Measurements from ENCODE around the gene FDXR. TPM values are rescaled to one million over a fixed set of nuclear protein-coding genes. Genes with fewer than 3 reads are reported as not detected.

FDXR gene, protein sequence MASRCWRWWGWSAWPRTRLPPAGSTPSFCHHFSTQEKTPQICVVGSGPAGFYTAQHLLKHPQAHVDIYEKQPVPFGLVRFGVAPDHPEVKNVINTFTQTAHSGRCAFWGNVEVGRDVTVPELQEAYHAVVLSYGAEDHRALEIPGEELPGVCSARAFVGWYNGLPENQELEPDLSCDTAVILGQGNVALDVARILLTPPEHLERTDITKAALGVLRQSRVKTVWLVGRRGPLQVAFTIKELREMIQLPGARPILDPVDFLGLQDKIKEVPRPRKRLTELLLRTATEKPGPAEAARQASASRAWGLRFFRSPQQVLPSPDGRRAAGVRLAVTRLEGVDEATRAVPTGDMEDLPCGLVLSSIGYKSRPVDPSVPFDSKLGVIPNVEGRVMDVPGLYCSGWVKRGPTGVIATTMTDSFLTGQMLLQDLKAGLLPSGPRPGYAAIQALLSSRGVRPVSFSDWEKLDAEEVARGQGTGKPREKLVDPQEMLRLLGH
- total RNA-seq (10 to 100 TPM; 11.1 to 50.8 (median 43.4) TPM), polyA plus RNA-seq (10 to 100 TPM; 13.6 to 26.5 TPM)
- long read RNA-seq, donor 1, transcript FDXR-201 (12 exons, 1,875 nt), result major isoform, 158 of 287 reads
- long read RNA-seq, donor 1, partial matches to known transcripts, result 19 of 287 reads
- long read RNA-seq, donor 1, other reads (novel, unspliced or antisense), result 104 of 287 reads
- long read RNA-seq, donor 2, transcript FDXR-201 (12 exons, 1,875 nt), result major isoform, 19 of 30 reads
- long read RNA-seq, donor 2, partial matches to known transcripts, result 10 of 30 reads
- long read RNA-seq, donor 2, other reads (novel, unspliced or antisense), result 0 of 30 reads
- long read RNA-seq, donor 3, transcript FDXR-201 (12 exons, 1,875 nt), result major isoform, 49 of 107 reads
- long read RNA-seq, donor 3, partial matches to known transcripts, result 11 of 107 reads
- long read RNA-seq, donor 3, other reads (novel, unspliced or antisense), result 43 of 107 reads

DNA sequence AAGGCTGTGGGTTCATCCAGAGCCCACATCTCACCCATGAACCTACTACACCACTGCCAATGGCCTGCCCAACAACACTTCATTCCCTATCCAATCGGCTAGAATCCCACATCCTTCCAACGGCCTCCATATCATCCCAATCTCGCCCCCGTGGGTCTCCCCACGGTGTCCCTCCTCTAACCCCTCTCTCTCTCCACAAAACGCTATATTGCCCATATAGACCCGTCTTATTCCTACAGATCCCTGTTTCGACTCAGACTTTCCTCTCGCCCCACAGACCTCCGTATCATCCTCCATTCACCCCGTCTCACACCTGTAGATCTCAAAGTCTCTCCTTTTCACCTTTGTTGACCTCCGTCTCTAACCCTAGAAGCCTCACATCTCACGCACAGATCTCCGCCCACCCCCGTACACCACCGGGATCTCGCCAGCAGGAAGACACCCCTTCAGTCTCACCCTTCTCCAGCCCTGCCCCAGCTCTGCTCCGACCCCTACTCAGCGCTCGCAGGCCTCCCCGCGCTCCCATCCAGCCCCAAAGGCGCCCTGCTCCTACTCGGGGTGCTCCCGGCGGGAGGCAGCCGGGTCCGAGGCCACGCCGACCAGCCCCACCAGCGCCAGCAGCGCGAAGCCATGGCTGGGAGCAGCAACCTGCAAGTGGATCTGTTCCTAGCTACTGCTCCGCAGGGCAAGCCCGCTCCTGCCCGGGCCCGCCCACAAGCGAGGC, at the start of gene FDXR:
Gene FDXR, minus strand, starts transcription at position 682 of the 724 bp plus-strand sequence. Its CDS starts 50 bp downstream, at position 632.
- H3K27ac ChIP-seq, result peak within 1 kb of the TSS in 1 of 2 donors; percentile 77
- peak in 1 of 5 donors; percentile 41 for DNase-seq
- TF ChIP-seq, protein P1, sequence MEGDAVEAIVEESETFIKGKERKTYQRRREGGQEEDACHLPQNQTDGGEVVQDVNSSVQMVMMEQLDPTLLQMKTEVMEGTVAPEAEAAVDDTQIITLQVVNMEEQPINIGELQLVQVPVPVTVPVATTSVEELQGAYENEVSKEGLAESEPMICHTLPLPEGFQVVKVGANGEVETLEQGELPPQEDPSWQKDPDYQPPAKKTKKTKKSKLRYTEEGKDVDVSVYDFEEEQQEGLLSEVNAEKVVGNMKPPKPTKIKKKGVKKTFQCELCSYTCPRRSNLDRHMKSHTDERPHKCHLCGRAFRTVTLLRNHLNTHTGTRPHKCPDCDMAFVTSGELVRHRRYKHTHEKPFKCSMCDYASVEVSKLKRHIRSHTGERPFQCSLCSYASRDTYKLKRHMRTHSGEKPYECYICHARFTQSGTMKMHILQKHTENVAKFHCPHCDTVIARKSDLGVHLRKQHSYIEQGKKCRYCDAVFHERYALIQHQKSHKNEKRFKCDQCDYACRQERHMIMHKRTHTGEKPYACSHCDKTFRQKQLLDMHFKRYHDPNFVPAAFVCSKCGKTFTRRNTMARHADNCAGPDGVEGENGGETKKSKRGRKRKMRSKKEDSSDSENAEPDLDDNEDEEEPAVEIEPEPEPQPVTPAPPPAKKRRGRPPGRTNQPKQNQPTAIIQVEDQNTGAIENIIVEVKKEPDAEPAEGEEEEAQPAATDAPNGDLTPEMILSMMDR (IDR thresholded peaks at IDR 0.05), result no peak
- TF ChIP-seq EP300 (IDR thresholded peaks at IDR 0.05) (no peak), POLR2A (IDR thresholded peaks at IDR 0.05) (peak; percentile 72)
- no peaks in the 10 kb centered on the region for H3K27me3 ChIP-seq
- H3K4me3 ChIP-seq, result peak within 1 kb of the TSS; percentile 67
- intact Hi-C loops (cut with DNase I), result no loop called here
- H3K4me1 ChIP-seq (ENCODE audit: insufficient read depth), result peaks cover 17% of the 10 kb centered on the region
- WGBS, 3 donors, result 3 to 5% (median 4%) methylated on average over 30 to 38 of the region's 38 CpGs
- H3K36me3 ChIP-seq, result no peaks in the 10 kb centered on the region
- no peaks in the 10 kb centered on the region for H3K9me3 ChIP-seq

DNA sequence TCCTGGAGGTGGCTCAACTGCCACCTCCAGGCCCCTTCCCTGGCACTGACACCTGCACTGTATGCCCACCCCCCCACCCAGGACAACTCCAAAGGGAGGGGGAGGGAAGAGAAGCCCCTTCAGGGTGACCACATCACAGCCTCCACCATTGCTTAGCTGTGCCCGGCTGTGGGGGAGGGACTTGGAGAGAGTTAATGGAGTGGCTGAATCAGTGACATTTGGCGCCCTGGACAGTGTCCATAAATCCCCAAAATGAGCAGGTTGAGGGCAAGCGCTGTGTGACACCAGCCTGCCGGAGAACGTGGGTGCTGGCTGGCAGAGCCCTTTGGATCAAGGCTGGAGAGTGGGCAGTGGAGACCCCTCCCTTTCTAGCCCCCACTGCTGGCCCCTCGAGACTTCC, 49.4 kb upstream of the FDXR start:
- intact Hi-C loops (cut with DNase I), result no loop called here

DNA sequence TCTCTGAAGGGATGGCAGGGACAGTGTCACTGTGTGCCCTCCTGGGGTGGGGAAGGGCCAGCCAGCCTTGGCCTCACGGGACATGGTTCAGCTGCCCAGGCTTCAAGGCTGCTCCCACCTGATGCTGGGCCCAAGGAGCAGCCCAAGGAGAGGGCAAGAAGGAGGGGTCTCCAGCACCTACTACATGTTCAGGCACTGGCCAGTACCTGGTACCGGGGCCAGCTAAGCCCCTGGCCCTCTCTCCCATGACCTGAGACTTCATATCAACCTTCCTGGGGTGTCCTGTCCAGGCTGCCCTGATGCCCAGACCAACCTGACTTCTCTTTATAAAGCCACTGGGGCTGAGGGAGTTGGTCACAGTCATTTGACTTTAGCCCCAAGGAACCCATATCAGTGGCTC, 49.0 kb upstream of the FDXR start:
- H3K4me3 ChIP-seq, result no peak overlapping the region
- H3K27me3 ChIP-seq, result peaks cover 4% of the 10 kb centered on the region
- peaks cover 6% of the 10 kb centered on the region for H3K4me1 ChIP-seq (ENCODE audit: insufficient read depth)
- H3K27ac ChIP-seq, result no peak overlapping the region
- intact Hi-C loops (cut with DNase I), result no loop called here
- no peak for DNase-seq
- H3K36me3 ChIP-seq, result no peaks in the 10 kb centered on the region
- TF ChIP-seq EP300 (IDR thresholded peaks at IDR 0.05) (no peak), POLR2A (IDR thresholded peaks at IDR 0.05) (no peak)
- TF ChIP-seq, protein P1 (IDR thresholded peaks at IDR 0.05), result no peak
- H3K9me3 ChIP-seq, result no peaks in the 10 kb centered on the region
- WGBS, 3 donors, result 91 to 100% (median 96%) methylated on average over 1 to 2 of the region's 2 CpGs

More for the DNA sequence above, 49.4 kb upstream of the FDXR start:
- Histone ChIP-seq H3K27me3 (peaks cover 4% of the 10 kb centered on the region), H3K27ac (no peak overlapping the region), H3K4me3 (no peak overlapping the region), H3K9me3 (no peaks in the 10 kb centered on the region), H3K4me1 (ENCODE audit: insufficient read depth) (peaks cover 6% of the 10 kb centered on the region), H3K36me3 (no peaks in the 10 kb centered on the region)
- no peak for DNase-seq
- WGBS, 3 donors, result 54 to 64% (median 55%) methylated on average over 6 of the region's 6 CpGs
- TF ChIP-seq, protein P1 (IDR thresholded peaks at IDR 0.05), result no peak
- no peak for TF ChIP-seq EP300 (IDR thresholded peaks at IDR 0.05)
- TF ChIP-seq POLR2A (IDR thresholded peaks at IDR 0.05), result no peak
